OCI-LY3 (cell line): ENCODE data around the gene FAM219A.
"Not testable (repeated sequence)": the region's sequence is repeated elsewhere in the genome, so short reads cannot be mapped to it uniquely, and the experiment has no call there.

Experiments used
- EZH2phosphoT487 ChIP-seq: fragments of 200-600 bp; shearing (Covaris generic); IDR thresholded peaks from 2 replicates; pipeline ENCODE4 v1.6.1; 2018; ENCODE audit warnings: antibody characterized with exemption, mixed run types, low read depth
- TF ChIP-seq, protein P1 (sequence below): fragments of 200-600, 300-600 bp; sonication (generic); IDR thresholded peaks from 2 replicates; pipeline ENCODE4 v1.5.1; 2014; ENCODE audit warnings: antibody characterized with exemption, low read length, low read depth

DNA sequence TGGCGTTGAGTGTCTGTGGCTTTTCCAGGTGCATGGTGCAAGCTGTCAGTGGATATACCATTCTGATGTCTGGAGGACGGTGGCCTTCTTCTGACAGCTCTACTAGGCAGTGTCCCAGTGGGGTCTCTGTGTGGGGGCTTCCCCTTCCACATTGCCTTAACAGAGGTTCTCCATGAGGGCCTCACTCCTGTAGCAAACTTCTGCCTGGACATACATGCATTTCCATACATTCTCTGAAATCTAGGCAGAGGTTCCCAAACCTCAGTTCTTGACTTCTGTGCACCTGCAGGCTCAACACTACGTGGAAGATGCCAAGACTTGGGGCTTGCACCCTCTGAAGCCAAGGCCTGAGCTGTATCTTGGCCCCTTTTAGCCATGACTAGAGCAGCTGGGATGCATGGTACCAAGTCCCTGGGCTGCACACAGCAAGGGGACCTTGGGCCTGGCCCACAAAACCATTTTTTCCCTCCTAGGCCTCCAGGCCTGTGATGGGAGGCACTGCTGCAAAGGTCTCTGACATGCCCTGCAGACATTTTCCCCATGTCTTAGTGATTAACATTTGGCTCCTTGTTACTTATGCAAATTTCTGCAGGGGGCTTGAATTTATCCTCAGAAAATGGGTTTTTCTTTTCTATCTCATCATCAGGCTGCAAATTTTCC, 90.5 kb downstream of the FAM219A start:
- TF ChIP-seq, protein P1, sequence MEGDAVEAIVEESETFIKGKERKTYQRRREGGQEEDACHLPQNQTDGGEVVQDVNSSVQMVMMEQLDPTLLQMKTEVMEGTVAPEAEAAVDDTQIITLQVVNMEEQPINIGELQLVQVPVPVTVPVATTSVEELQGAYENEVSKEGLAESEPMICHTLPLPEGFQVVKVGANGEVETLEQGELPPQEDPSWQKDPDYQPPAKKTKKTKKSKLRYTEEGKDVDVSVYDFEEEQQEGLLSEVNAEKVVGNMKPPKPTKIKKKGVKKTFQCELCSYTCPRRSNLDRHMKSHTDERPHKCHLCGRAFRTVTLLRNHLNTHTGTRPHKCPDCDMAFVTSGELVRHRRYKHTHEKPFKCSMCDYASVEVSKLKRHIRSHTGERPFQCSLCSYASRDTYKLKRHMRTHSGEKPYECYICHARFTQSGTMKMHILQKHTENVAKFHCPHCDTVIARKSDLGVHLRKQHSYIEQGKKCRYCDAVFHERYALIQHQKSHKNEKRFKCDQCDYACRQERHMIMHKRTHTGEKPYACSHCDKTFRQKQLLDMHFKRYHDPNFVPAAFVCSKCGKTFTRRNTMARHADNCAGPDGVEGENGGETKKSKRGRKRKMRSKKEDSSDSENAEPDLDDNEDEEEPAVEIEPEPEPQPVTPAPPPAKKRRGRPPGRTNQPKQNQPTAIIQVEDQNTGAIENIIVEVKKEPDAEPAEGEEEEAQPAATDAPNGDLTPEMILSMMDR = not testable (repeated sequence)
- not testable (repeated sequence) for TF ChIP-seq EZH2phosphoT487
